GM12891 (cell line): Measurements from ENCODE around the gene LGALS9.

ENCODE experiments used
- PAX5 ChIP-seq: IDR thresholded peaks from 2 replicates; pipeline ENCODE4 v1.6.1; 2011; ENCODE audit warnings: low read length, moderate library complexity, mild to moderate bottlenecking; ENCODE audit not compliant: insufficient read depth, severe bottlenecking
- POLR2A ChIP-seq: IDR thresholded peaks from 2 replicates; pipeline ENCODE4 v1.6.1; 2011; ENCODE audit warnings: low read depth, low read length, control low read depth
- POLR2AphosphoS5 ChIP-seq: IDR thresholded peaks from 2 replicates; pipeline ENCODE4 v1.6.1; 2011; ENCODE audit warnings: low read depth, low read length, control low read depth
- POU2F2 ChIP-seq: IDR thresholded peaks from 2 replicates; pipeline ENCODE4 v1.6.1; 2011; ENCODE audit warnings: low read depth, mild to moderate bottlenecking, control low read depth, low read length, moderate library complexity
- SPI1 ChIP-seq: IDR thresholded peaks from 2 replicates; pipeline ENCODE4 v1.6.1; 2011; ENCODE audit warnings: low read depth, low read length, control low read depth
- TAF1 ChIP-seq: IDR thresholded peaks from 2 replicates; pipeline ENCODE4 v1.6.1; 2011; ENCODE audit warnings: low read depth, low read length, control low read depth

DNA sequence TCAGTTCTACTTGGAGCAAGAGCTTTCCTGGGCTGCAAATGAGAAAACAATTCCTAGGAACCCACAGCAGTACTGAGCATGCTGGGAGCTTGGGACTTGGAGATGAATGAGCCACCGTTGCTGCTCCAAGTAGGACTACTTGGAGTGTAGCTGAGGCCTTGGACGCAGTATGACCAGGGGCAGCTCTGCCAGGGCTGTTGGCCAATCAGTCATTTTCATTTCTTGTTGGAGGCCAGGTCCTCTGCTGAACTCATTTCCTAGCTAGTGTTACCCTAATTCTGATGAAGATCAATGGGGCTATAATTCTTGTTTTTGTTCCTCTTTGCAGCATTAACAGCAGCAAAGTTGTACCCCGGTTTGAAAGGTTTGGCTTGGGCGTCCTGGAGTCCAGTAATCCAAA lies 8.0 kb upstream of the LGALS9 start:
- no peak for TF ChIP-seq SPI1
- no peak for TF ChIP-seq POLR2A
- TF ChIP-seq POLR2AphosphoS5 = no peak
- TF ChIP-seq TAF1 = no peak
- TF ChIP-seq PAX5 = no peak
- no peak for TF ChIP-seq POU2F2
